OCI-M1 (cell line): Measurements from ENCODE around the gene RTP2.

Source experiments
- DNase-seq: peaks from one replicate; lab custom pipeline; 2025; lab: John Stamatoyannopoulos, UW

Gene RTP2, protein sequence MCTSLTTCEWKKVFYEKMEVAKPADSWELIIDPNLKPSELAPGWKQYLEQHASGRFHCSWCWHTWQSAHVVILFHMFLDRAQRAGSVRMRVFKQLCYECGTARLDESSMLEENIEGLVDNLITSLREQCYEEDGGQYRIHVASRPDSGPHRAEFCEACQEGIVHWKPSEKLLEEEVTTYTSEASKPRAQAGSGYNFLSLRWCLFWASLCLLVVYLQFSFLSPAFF

GRCh38 chr3:187702507-187703033 is at the start of gene RTP2:
Gene RTP2 (minus strand): TSS chr3:187702557. CDS start chr3:187702128, 429 bp downstream.
- DNase-seq, result no peak

DNA sequence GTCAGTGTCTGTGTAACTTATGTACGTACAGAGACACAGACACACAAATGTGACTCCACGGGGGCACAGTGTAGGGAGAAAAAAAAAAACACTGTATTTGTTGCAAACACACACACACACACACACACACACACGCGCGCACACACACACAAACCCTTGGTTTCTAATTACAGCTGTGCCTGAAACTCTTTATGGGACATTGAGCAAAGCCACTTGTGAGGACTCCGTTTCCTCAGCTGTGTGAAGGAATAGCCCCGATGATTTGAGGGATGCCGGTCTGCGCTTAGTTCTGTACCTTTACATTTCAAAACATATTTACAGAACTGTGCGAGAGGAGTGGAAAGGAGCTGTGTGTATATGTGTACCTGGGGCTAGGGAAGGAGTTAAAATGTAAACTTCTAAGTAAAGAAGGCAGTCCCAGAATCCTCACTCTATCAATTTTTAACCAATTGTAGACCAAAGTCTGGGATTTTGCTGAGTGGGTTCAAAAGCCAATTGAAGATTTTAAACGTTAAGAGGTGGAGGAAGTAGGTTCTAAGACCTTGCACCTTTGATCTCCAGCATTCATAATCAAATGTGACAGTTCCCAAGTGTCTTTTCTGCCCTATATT is 48.3 kb upstream of the RTP2 start:
- no peak for DNase-seq

GRCh38 chr3:187750006-187750512 is 47.7 kb upstream of the RTP2 start:
- DNase-seq, result no peak

DNA sequence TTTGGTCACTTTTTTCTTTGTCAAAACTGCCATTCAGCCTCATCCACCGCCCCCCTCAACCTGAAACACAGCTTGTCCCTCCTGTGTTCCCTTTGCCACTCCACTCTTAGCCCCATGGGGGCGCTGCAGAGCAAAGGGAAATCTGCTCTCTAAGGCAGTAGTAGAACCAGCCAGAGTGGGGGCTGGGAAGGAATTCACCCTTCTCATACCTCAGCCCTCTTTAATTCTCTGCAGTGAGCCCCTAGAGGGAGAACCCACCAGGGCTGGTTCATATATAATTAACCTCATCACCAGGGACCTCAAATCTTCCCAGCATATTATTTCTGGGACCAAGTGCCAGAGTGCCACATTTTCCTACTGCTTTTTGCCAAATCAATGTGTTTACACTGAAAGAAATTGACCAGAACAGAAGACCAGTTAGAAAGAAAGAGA is 45.7 kb upstream of the RTP2 start:
- peak; percentile 87 for DNase-seq

- no peak for DNase-seq
Observed at GRCh38 chr3:187747506-187747905, 45.1 kb upstream of the RTP2 start.

DNA sequence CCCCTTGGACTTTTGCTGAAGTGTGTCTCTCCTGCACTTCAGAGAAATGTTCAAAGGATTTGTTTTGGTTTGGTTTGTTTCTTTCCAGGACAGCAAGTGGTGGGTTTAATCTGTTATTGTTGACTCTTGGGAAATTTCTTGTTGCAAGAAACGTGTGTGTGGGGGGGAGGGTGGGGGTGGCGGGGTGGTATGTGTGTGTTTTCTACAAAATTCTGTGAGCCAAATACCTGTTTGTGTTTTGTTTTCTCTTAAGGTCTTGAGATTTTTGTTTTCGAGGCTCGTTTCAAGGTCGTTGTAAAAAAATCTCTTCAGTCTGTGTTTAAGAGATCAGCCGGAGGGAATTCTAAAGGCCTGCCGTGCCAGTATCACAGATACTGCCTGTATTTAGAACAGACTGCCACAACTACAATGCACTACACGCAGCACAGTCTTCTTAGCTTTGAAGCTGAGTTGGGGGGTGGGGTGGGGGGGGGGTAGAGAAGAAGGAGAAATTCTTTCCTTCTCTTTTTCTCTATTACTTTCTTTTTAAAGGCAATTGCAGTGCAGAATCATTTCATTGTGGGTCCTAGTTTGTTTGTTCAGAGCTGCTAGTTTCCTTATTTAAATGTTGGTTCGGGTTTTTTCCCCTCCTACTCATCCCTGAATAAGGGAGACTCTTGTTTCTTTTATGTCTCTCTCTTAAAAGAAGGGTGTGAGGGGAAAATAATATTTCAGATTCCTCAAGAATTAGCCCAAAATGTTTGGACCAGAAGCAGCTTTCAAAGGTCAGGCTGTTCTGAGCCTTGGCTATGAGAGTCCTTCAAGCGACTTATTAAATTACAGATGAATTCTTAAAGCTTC is 44.3 kb upstream of the RTP2 start:
- no peak for DNase-seq

- no peak for DNase-seq
Observed at GRCh38 chr3:187746059-187746441, 43.7 kb upstream of the RTP2 start.

DNA sequence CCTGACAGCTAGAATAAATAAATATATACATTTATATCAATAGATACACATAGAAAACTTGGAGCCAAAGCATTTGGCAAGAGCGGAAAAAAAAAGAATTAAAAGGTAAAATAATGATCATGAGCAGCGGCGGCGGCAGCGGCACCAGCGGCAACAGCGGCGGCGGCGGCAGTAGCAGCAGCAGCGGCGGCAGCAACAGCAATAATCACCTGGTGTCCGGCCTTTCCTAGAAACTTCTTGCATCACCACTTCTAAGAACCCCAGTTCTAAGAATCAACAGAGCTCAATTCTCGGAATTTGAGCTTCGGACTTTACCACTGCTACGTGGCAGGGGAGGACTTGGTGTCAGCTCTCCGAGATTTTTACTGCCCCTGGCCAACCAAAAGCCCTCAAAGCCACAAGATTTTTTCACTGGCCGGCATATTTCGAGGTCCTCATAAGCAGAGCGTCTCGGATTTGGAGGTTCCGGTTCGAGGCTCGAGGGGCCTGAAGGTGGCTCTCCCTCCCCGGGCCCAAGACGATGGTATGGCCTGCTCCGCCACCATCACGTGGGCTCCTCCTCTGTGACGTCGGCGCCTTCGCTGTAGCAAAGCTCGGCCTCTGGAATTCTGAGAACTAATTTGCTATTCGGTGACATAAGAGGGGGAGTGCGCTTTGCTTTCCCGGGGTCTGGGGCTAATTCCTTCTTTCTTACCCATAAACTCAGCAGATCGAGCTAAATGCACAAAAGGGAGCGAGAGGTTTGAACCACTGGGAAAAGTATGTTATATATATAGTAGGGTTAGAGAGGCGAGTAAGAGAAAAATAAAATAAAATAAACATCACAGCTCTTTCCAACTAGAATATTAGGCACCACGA is 43.1 kb upstream of the RTP2 start, which contains the start of gene BCL6:
TSS of gene BCL6 (minus strand) at position 268 of the 858 bp plus-strand sequence. CDS start 11,775 bp downstream, outside the sequence.
- peak; percentile 95 for DNase-seq

DNA sequence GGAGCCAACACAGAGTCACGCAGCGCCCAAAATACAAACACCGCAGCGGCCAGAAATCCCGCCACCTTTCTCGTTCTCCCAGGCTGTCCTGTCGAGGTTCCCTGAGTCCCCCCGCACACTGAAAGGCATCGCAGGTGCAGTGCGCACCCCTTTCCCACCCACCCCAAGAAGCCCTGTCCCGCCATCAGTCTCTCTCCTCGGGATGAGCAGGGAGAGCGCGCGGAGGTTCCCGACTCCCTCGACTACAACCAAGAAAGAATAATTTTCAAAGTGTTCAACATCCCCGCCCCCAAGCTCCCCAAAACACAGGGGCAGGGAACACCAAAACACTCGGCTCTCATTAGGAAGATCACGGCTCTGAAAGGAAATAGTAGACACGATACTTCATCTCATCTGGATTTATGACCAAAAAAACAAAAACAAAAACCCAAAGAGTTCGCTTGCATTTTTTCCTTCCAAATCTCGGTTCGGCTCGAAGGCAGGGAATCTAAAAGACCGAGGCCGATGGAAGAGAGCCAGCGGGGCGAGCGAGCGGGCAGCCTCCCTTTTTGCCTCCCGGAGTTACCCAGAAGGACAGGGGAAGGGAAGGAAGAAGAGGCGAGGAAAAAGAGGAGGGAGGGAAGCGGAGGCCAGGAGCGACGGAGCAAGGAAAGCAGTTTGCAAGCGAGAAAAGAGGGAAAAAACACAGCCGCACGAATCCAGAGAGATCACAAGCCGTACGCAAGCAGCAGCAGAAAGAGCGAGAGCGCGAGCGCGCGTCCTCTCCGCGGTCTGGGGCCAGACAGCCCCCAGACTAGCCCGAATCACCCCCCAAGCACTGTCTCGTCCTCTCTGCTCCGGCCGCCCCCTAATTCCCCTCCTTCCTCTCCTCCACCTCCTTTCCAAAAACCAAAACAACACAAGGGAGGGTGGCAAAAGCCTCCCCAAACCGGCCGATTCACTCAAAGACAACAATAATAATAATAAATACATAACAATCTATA is 42.1 kb upstream of the RTP2 start:
- peak; percentile 81 for DNase-seq

- peak; percentile 47 for DNase-seq
Observed at GRCh38 chr3:187743195-187744141, 41.1 kb upstream of the RTP2 start.

DNA sequence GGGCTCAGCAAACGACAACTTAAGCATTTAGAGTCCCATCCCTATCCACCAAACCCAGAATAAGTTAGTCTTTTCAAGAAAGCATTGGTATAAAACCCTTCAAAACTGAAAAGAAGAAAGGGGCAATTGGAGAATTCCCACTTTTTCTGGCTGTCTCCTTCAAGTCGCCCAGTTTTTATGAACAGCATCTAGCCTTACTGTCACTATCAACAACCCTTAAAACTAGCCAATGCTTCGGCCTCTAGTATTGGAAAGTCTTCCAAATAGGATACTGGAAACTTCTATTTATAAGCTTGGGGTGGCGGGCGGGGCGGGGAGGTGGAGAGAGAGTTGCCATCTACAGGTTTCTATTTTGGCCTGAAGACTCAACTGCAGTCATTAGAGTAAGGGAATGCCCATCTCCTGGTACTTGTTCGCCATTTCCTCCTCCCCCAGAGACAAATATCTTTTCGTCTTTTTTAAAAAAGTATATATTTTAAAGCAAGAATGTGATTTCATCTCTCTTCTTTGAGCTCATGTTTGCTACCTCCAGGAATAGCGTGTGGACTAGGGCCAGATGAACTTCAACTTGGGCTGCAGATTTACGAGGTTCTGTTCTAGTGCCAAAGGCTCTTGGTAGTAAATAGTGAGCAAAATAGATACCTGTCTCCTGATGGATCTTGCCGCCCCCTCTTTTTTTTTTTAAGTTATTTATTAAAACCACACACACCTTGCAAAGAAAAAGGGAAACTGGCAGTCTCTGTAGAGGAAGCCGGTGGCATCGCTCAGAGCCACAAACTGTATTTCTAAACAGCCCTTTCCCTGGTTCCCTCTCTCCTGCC is 40.2 kb upstream of the RTP2 start:
- peak; percentile 2 for DNase-seq

- DNase-seq, result peak; percentile 79
Observed at GRCh38 chr3:187741403-187742350, 39.3 kb upstream of the RTP2 start.

DNA sequence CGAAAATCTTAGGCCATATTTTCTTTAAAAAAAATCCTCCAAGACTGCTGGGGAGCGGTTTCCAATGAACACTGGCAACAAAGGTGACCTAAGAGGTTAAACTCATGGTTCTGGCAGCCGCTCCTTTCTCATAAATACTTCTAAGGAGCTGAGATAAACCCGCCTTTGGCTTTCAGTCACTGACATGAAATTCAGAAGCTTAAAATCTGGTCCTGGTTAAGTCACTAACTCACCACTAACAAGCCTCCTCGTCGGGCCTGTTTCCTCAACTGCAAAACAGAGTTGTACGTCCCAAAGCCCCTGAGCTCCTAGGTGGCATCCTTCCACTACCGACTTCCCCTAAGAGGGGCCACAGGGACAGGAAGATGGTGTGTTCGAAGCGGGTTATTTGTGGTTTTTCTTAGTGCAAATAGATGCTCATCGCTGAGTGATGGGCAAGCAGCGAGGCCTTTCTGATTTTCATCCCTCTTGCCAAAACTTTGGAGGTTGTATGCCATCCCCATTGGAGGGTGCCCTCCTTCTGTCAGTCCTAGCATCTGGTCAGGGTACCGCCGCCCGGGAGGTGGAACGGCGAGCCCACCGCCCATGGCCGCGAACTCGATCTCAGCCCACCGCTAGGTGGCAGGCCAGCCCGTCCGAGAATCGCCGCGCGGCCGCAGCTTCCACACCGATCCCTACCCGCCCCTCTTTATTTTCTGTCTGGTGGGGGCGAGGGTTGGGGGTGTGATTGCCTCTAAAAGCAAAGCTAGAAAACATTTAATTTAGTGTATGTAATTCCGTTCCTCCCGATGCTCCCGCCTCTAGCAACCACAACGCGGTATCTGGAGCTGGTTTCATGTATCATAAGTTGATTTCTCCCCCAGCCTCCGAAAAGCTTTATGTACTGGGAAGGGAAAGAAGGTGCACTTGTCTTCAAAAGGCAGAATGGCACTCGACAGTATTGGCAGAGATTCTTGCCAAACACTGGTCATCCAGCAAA is 38.4 kb upstream of the RTP2 start:
- DNase-seq, result peak; percentile 45

DNA sequence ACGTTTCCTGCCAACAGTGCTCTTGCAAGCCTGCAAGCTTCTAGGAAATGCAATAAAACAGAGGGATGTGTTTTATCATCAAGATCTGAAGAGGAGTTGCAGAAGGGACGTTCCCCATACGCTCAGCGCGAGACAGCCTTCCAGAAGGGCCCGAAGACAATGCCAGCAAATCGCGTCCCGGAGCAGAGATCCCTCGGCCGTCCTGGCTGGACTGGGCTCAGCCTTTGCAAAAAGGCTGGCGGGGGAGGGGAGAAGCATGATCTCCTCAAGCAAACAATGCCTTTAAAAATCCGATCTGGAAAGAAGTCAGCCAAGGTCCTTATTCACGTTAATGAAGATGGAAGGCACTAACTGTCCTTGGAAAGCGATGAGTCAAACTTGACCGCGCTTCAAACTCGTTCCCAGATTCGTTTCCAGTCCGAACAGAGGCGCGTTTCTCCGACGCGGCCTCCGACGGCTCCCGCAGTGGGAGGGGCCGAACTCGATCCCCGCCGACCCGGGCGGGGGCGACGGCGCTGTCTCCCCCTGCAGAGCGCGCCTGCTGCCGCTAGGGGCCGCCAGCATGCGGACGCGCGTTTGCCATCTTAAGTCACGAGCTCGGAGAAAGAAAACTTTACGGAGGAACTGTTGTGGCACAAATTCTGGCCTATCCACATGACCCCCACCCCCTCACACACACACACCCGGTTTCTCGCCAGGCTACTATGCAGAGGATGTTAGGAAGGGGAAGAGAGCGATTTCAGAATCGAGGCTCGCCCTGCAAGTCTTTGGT is 37.4 kb upstream of the RTP2 start:
- DNase-seq, result peak; percentile 65

- DNase-seq, result no peak
Observed at GRCh38 chr3:187739094-187739560, 36.8 kb upstream of the RTP2 start.
